Natural killer cell (primary cell): ENCODE measurements around the gene DEFB125. TPM values are rescaled to one million over a fixed set of nuclear protein-coding genes. Genes with fewer than 3 reads are reported as not detected.
"Not testable (repeated sequence)": the region's sequence is repeated elsewhere in the genome, so short reads cannot be mapped to it uniquely, and the experiment has no call there.

ENCODE experiments used
- ATAC-seq, 3 donors: fragments of 150-1000 bp in 2 of 3; fragments of 200-7000 bp in 1 of 3; cut with Tn5 transposase; 1 replicate in 1 of 3; 2 replicates in 2 of 3; pipeline ENCODE4 v1.10.0; 2021; ENCODE audit warnings: mild to moderate bottlenecking in 2 of 3, moderate library complexity in 2 of 3
- DNase-seq, 2 donors: peaks; one replicate each; pipeline versions ENCODE4 v3.0.0 to v3.0.0-alpha.2; 2013 to 2021; ENCODE audit warnings: mixed read lengths in 1 of 2
- H3K27ac ChIP-seq: one replicate; pipeline ENCODE4 v1.5.1; 2013; ENCODE audit warnings: mild to moderate bottlenecking, low read length
- H3K27me3 ChIP-seq: one replicate; pipeline ENCODE4 v1.6.1; 2013; ENCODE audit warnings: low read length; ENCODE audit not compliant: control insufficient read depth, insufficient read depth
- H3K36me3 ChIP-seq: one replicate; pipeline ENCODE4 v1.6.1; 2013; ENCODE audit warnings: low read length; ENCODE audit not compliant: control insufficient read depth, insufficient read depth
- H3K4me1 ChIP-seq: one replicate; pipeline ENCODE4 v1.6.1; 2013; ENCODE audit warnings: low read length; ENCODE audit not compliant: control insufficient read depth, insufficient read depth
- H3K4me3 ChIP-seq: one replicate; pipeline ENCODE4 v1.5.1; 2013; ENCODE audit warnings: low read length
- H3K9me3 ChIP-seq: one replicate; pipeline ENCODE4 v1.6.1; 2013; ENCODE audit warnings: low read length; ENCODE audit not compliant: control insufficient read depth, insufficient read depth
- H3K27ac Mint-ChIP-seq, 2 donors: one replicate each; pipeline ENCODE4 v1.8.0; 2022; ENCODE audit warnings: mild to moderate bottlenecking in 2 of 2, mixed read lengths in 2 of 2, moderate library complexity in 1 of 2
- H3K27me3 Mint-ChIP-seq, 2 donors: one replicate each; pipeline ENCODE4 v1.8.0; 2022; ENCODE audit warnings: low read depth in 2 of 2, mixed read lengths in 2 of 2
- H3K36me3 Mint-ChIP-seq: one replicate; pipeline ENCODE4 v1.8.0; 2022; ENCODE audit warnings: mixed read lengths
- H3K4me1 Mint-ChIP-seq, 2 donors: one replicate each; pipeline ENCODE4 v1.8.0; 2022; ENCODE audit warnings: mixed read lengths in 2 of 2
- H3K4me3 Mint-ChIP-seq: one replicate; pipeline ENCODE4 v1.8.0; 2022; ENCODE audit warnings: mild to moderate bottlenecking, moderate library complexity, mixed read lengths
- H3K9me3 Mint-ChIP-seq, 2 donors: one replicate each; pipeline ENCODE4 v1.8.0; 2022; ENCODE audit warnings: mixed read lengths in 2 of 2
- CTCF ChIP-seq: fragments of 200-600 bp; IDR thresholded peaks from one replicate; pipeline ENCODE4 v1.8.0; 2022; ENCODE audit warnings: antibody characterized with exemption
- WGBS: methylation state at CpG from one replicate; pipeline ENCODE4 v1.1.7; 2013; ENCODE audit warnings: missing lambda C conversion rate; ENCODE audit not compliant: insufficient coverage; 5-methylcytosine and 5-hydroxymethylcytosine counted together
- intact Hi-C: fragments of 100-400 bp; cut with micrococcal nuclease; formaldehyde crosslinking; loops from one replicate; pipeline ENCODE4 v1.14.2; 2022
- total RNA-seq, 4 donors: library from RNA; stranded (reverse); fragments of 120-200 nt in 1 of 4; gene quantifications; one replicate each; pipeline versions ENCODE4 v1.2.3 to v1.2.4, GENCODE V29; 2013 to 2022

Gene DEFB125
- total RNA-seq, 3 donors from 2014 or later (not counting 1 experiment from before 2014, with no cell fraction given): not detected

GRCh38 chr20:90651-91050, 3.2 kb downstream of the DEFB125 start:
- ATAC-seq: no peak
- Histone ChIP-seq H3K36me3 (no peaks in the 10 kb centered on the region), H3K4me1 (no peaks in the 10 kb centered on the region), H3K9me3 (no peaks in the 10 kb centered on the region), H3K27me3 (peaks cover 14% of the 10 kb centered on the region), H3K27ac (no peak overlapping the region), H3K4me3 (no peak overlapping the region)
- intact Hi-C loops: no loop called here
- no peak for DNase-seq
- Mint-ChIP-seq H3K4me1 (no peaks in the 10 kb centered on the region), H3K36me3 (peaks cover 10% of the 10 kb centered on the region), H3K27me3 (peaks cover 41 to 66% of the 10 kb centered on the region in 2 donors), H3K9me3 (peaks cover 5 to 6% of the 10 kb centered on the region in 2 donors), H3K27ac (no peak overlapping the region), H3K4me3 (no peak overlapping the region)
- TF ChIP-seq CTCF: no peak

GRCh38 chr20:93641-94040, 6.2 kb downstream of the DEFB125 start:
- DNase-seq: no peak
- Mint-ChIP-seq H3K4me3 (no peak overlapping the region), H3K9me3 (peaks cover 6 to 7% of the 10 kb centered on the region in 2 donors), H3K36me3 (peaks cover 23% of the 10 kb centered on the region), H3K27ac (no peak overlapping the region), H3K27me3 (peaks cover 33 to 60% of the 10 kb centered on the region in 2 donors), H3K4me1 (no peaks in the 10 kb centered on the region)
- Histone ChIP-seq H3K9me3 (no peaks in the 10 kb centered on the region), H3K27ac (no peak overlapping the region), H3K27me3 (peaks cover 11% of the 10 kb centered on the region), H3K4me1 (no peaks in the 10 kb centered on the region), H3K36me3 (no peaks in the 10 kb centered on the region), H3K4me3 (no peak overlapping the region)
- TF ChIP-seq CTCF: no peak
- intact Hi-C loops: no loop called here
- no peak for ATAC-seq

GRCh38 chr20:95215-95614, 7.7 kb downstream of the DEFB125 start:
- Histone ChIP-seq H3K27ac (no peak overlapping the region), H3K27me3 (peaks cover 11% of the 10 kb centered on the region), H3K4me3 (no peak overlapping the region), H3K36me3 (no peaks in the 10 kb centered on the region), H3K4me1 (no peaks in the 10 kb centered on the region), H3K9me3 (no peaks in the 10 kb centered on the region)
- Mint-ChIP-seq H3K4me3 (no peak overlapping the region), H3K4me1 (no peaks in the 10 kb centered on the region), H3K36me3 (peaks cover 23% of the 10 kb centered on the region), H3K9me3 (peaks cover 6 to 7% of the 10 kb centered on the region in 2 donors), H3K27me3 (peaks cover 33 to 55% of the 10 kb centered on the region in 2 donors), H3K27ac (no peak overlapping the region)
- TF ChIP-seq CTCF: no peak
- WGBS: 80% methylated on average over 4 of the region's 4 CpGs
- DNase-seq: no peak
- ATAC-seq: no peak
- intact Hi-C loops: no loop called here

GRCh38 chr20:97691-98090, 10.2 kb downstream of the DEFB125 start:
- H3K4me3 ChIP-seq, intact Hi-C loops, H3K9me3 ChIP-seq, H3K9me3 Mint-ChIP-seq, H3K27me3 ChIP-seq, H3K27ac ChIP-seq, H3K4me1 Mint-ChIP-seq, DNase-seq, H3K4me3 Mint-ChIP-seq, ATAC-seq, H3K36me3 ChIP-seq, H3K4me1 ChIP-seq, H3K27ac Mint-ChIP-seq: not testable (repeated sequence)
- Mint-ChIP-seq H3K36me3 (peaks cover 23% of the 10 kb centered on the region), H3K27me3 (peaks cover 20 to 43% of the 10 kb centered on the region in 2 donors)
- 71% methylated on average over 4 of the region's 5 CpGs for WGBS
